GM06990 (cell line): Measurements from ENCODE around the gene PTPN21.

Experiments
- DNase-seq: peaks from one replicate; pipeline ENCODE4 v3.0.0-alpha.2; 2011; ENCODE audit not compliant: insufficient read length; ENCODE audit errors: extremely low read depth
- H3K27me3 ChIP-seq: replicated peaks from 2 replicates; pipeline ENCODE4 v1.6.0; 2011; ENCODE audit warnings: low read length; ENCODE audit not compliant: control insufficient read depth, insufficient read depth
- H3K36me3 ChIP-seq: 2 replicates; pipeline ENCODE4 v1.5.1; 2011; ENCODE audit warnings: low read length; ENCODE audit not compliant: control insufficient read depth, insufficient read depth
- H3K4me3 ChIP-seq: replicated peaks from 2 replicates; pipeline ENCODE4 v1.5.1; 2011; ENCODE audit warnings: low read depth, mild to moderate bottlenecking, control low read depth, low read length
- CTCF ChIP-seq: IDR thresholded peaks from 2 replicates; pipeline ENCODE4 v1.5.1; 2011; ENCODE audit warnings: low read length, control low read depth, mild to moderate bottlenecking, inconsistent platforms; ENCODE audit not compliant: insufficient read depth, poor library complexity, severe bottlenecking

PTPN21 gene

GRCh38 chr14:88473791-88474190 is 81.0 kb downstream of the PTPN21 start:
- no peaks in the 10 kb centered on the region for H3K27me3 ChIP-seq
- no peak for DNase-seq
- H3K36me3 ChIP-seq, result no peaks in the 10 kb centered on the region
- no peak for TF ChIP-seq CTCF
- H3K4me3 ChIP-seq, result no peak overlapping the region

DNA sequence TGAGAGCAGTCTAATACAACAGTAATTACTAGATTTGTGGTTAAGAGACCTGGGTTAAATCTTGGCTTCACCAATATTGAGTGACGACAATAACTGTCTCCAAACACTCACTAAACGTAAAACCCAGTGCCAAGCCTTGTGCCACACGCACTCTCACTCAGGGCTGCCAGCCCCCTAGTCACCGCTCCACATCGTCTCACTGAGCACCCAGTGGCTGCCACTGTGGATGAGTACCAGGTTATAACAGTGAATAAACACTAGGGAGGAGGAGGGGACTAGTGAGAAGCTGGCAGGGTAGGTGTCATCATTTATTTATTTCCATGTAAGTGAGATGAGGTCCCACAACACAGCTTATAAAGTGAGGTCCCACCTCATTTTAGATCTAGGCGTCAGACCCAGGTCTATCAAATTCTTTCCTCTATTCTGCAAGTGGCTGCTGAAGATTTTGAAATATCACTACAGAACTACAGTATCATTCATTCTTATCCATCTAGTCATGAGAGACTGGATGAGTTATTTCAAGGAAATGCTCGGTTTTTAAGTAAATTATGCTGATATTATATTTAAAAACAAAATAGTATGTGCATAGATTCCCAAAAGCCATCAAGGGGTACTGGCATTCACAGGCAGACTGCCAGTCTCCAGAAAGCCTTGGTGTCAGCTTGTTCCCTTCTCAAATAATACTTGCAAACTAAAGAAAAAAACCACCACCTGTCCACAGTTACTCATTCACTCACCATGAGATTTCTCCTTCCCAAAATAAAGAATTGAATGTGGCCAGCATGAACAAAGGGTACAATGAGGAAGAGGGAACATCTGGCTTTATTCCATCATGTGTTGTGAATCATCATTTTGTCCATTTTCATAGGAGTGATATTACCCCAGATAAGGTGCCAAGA is 84.0 kb downstream of the PTPN21 start:
- no peak for TF ChIP-seq CTCF
- Histone ChIP-seq H3K4me3 (no peak overlapping the region), H3K27me3 (no peaks in the 10 kb centered on the region), H3K36me3 (no peaks in the 10 kb centered on the region)
- DNase-seq, result no peak

GRCh38 chr14:88468406-88468805 is 86.4 kb downstream of the PTPN21 start:
- Histone ChIP-seq H3K4me3 (no peak overlapping the region), H3K36me3 (no peaks in the 10 kb centered on the region), H3K27me3 (no peaks in the 10 kb centered on the region)
- DNase-seq, result no peak
- TF ChIP-seq CTCF, result no peak

GRCh38 chr14:88463318-88463717 is 91.5 kb downstream of the PTPN21 start:
- TF ChIP-seq CTCF, result peak; percentile 53
- Histone ChIP-seq H3K27me3 (no peaks in the 10 kb centered on the region), H3K36me3 (no peaks in the 10 kb centered on the region), H3K4me3 (no peak overlapping the region)
- DNase-seq, result no peak

DNA sequence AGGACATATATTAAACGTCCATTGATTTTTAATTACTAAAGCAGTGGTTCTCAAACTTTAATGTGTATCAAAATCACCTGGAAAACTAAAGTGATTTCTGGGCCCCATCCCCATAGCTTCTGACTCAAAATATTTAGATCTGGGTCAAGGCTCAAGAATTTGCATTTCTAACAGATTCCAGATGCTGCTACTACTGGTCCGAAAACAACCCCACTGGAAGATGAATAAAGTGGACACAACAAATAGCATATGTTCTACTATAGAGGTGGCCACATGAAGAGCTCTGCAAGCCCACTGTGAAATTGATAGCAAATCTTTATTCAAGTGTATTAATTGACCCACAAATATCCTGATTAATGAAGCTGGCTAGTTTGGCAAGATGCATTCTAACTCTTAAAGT is 99.9 kb downstream of the PTPN21 start:
- H3K4me3 ChIP-seq, result no peak overlapping the region
- no peak for TF ChIP-seq CTCF
- no peaks in the 10 kb centered on the region for H3K36me3 ChIP-seq
- no peaks in the 10 kb centered on the region for H3K27me3 ChIP-seq
- no peak for DNase-seq
